HepG2 (cell line): ENCODE data around the gene WFDC11. TPM values are rescaled to one million over a fixed set of nuclear protein-coding genes. Genes with fewer than 3 reads are reported as not detected.

ENCODE experiments used
- ARID2 ChIP-seq: sonication (generic); formaldehyde crosslinking; IDR thresholded peaks from 2 replicates; pipeline ENCODE4 v1.8.1; 2022; ENCODE audit warnings: mild to moderate bottlenecking, missing genetic modification reagents, borderline replicate concordance
- BHLHE40 ChIP-seq: IDR thresholded peaks from 2 replicates; pipeline ENCODE4 v1.6.1; 2011; ENCODE audit warnings: low read length, improper control_type of control experiment
- HHEX ChIP-seq: IDR thresholded peaks from 2 replicates; pipeline ENCODE4 v1.6.1; 2016; ENCODE audit warnings: control low read depth
- HNF4G ChIP-seq, 2 experiments: sonication (generic) in 1 of 2; formaldehyde crosslinking in 1 of 2; IDR thresholded peaks; 2 replicates each; pipeline versions ENCODE4 v1.4.0 to v1.6.1; 2011 to 2020; ENCODE audit warnings: borderline replicate concordance in 2 of 2, low read depth in 2 of 2, mild to moderate bottlenecking in 2 of 2, low read length in 1 of 2, missing genetic modification reagents in 1 of 2, moderate library complexity in 1 of 2
- HOXD1 ChIP-seq: sonication (generic); formaldehyde crosslinking; IDR thresholded peaks from 2 replicates; pipeline ENCODE4 v1.5.0; 2020; ENCODE audit warnings: missing genetic modification reagents
- KAT2B ChIP-seq: fragments of 150-350 bp; IDR thresholded peaks from 2 replicates; pipeline ENCODE4 v1.6.1; 2014; ENCODE audit warnings: low read depth, low read length, borderline replicate concordance
- KDM1A ChIP-seq: IDR thresholded peaks from 2 replicates; pipeline ENCODE4 v1.6.1; 2016; ENCODE audit warnings: missing compliant biosample characterization
- KLF12 ChIP-seq: sonication (generic); formaldehyde crosslinking; IDR thresholded peaks from 2 replicates; pipeline ENCODE4 v1.4.0; 2020; ENCODE audit warnings: missing genetic modification reagents, borderline replicate concordance
- MAF1 ChIP-seq: sonication (generic); formaldehyde crosslinking; IDR thresholded peaks from 2 replicates; pipeline ENCODE4 v1.5.0; 2020; ENCODE audit warnings: missing genetic modification reagents, borderline replicate concordance
- MIXL1 ChIP-seq: IDR thresholded peaks from 2 replicates; pipeline ENCODE4 v1.6.1; 2016
- NCOA2 ChIP-seq: sonication (generic); formaldehyde crosslinking; IDR thresholded peaks from 2 replicates; pipeline ENCODE4 v1.8.0; 2022; ENCODE audit warnings: inconsistent platforms
- NFE2L1 ChIP-seq: sonication (generic); formaldehyde crosslinking; IDR thresholded peaks from 2 replicates; pipeline ENCODE4 v1.4.0; 2020; ENCODE audit warnings: missing genetic modification reagents, mild to moderate bottlenecking, borderline replicate concordance
- POGZ ChIP-seq: sonication (generic); formaldehyde crosslinking; IDR thresholded peaks from 2 replicates; pipeline ENCODE4 v1.4.0; 2020; ENCODE audit warnings: mild to moderate bottlenecking, missing genetic modification reagents
- PRMT3 ChIP-seq: sonication (generic); formaldehyde crosslinking; IDR thresholded peaks from 2 replicates; pipeline ENCODE4 v1.8.1; 2022; ENCODE audit warnings: low read depth, mild to moderate bottlenecking, moderate library complexity, missing genetic modification reagents, borderline replicate concordance
- RELA ChIP-seq: sonication (generic); formaldehyde crosslinking; IDR thresholded peaks from 2 replicates; pipeline ENCODE4 v1.4.0; 2020; ENCODE audit warnings: missing genetic modification reagents
- RXRB ChIP-seq: IDR thresholded peaks from 2 replicates; pipeline ENCODE4 v1.6.1; 2016; ENCODE audit warnings: borderline replicate concordance, missing genetic modification reagents, missing compliant biosample characterization
- SMARCC2 ChIP-seq: fragments of 450-650 bp; IDR thresholded peaks from 2 replicates; pipeline ENCODE4 v1.6.1; 2017; ENCODE audit warnings: antibody characterized with exemption, mild to moderate bottlenecking
- SMC3 ChIP-seq: IDR thresholded peaks from 2 replicates; pipeline ENCODE4 v1.6.1; 2011; ENCODE audit warnings: low read length, improper control_type of control experiment
- SNRNP70 ChIP-seq: fragments of 200-400 bp; formaldehyde crosslinking; IDR thresholded peaks from 2 replicates; pipeline ENCODE4 v1.6.1; 2017; ENCODE audit warnings: mild to moderate bottlenecking, low read depth, low read length, moderate library complexity
- TBP ChIP-seq: sonication (generic); formaldehyde crosslinking; IDR thresholded peaks from 2 replicates; pipeline ENCODE4 v1.5.0; 2020; ENCODE audit warnings: missing genetic modification reagents
- ZC3H4 ChIP-seq: sonication (generic); formaldehyde crosslinking; IDR thresholded peaks from 2 replicates; pipeline ENCODE4 v1.4.0; 2020; ENCODE audit warnings: missing genetic modification reagents, borderline replicate concordance
- ZFP41 ChIP-seq: sonication (generic); formaldehyde crosslinking; IDR thresholded peaks from 2 replicates; pipeline ENCODE4 v1.4.0; 2020; ENCODE audit warnings: mild to moderate bottlenecking, missing genetic modification reagents, borderline replicate concordance
- ZNF589 ChIP-seq: sonication (generic); formaldehyde crosslinking; conservative IDR thresholded peaks from 2 replicates; pipeline ENCODE4 v1.8.0; 2022; ENCODE audit warnings: mild to moderate bottlenecking, moderate library complexity, missing genetic modification reagents
- polyA plus RNA-seq, 8 experiments: library from polyadenylated mRNA; depleted of rRNA in 3 of 8; stranded (reverse) in 7 of 8; unstranded in 1 of 8; fragments of >200 nt; fragmentation: Illumina TruSeq in 4 of 8; extraction: Trizol in 4 of 8; gene quantifications; 2 replicates each; pipeline versions ENCODE4 v1.2.1 to v1.2.3, GENCODE V29; 2011 to 2016; ENCODE audit warnings: low read depth in 4 of 8, missing spikeins in 1 of 8, mixed read lengths in 1 of 8; ENCODE audit not compliant: insufficient read depth in 1 of 8
- total RNA-seq, 5 experiments: library from RNA; depleted of rRNA; stranded (reverse); fragments of >200 nt; fragmentation: Illumina TruSeq; extraction: Trizol; gene quantifications; 2 replicates each; pipeline ENCODE4 v1.2.3, GENCODE V29; 2016; ENCODE audit warnings: low read depth in 1 of 5
- TF ChIP-seq, protein P1 (sequence below): sonication (generic); formaldehyde crosslinking; IDR thresholded peaks from 2 replicates; pipeline ENCODE4 v1.8.0; 2022; ENCODE audit warnings: missing genetic modification reagents, mild to moderate bottlenecking, moderate library complexity, borderline replicate concordance
- TF ChIP-seq, protein P2 (sequence below): sonication (generic); formaldehyde crosslinking; IDR thresholded peaks from 2 replicates; pipeline ENCODE4 v1.4.0; 2020; ENCODE audit warnings: missing genetic modification reagents
- TF ChIP-seq, protein P3 (sequence below): sonication (generic); formaldehyde crosslinking; IDR thresholded peaks from 2 replicates; pipeline ENCODE4 v1.4.0; 2020; ENCODE audit warnings: missing genetic modification reagents, borderline replicate concordance
- TF ChIP-seq, protein P4 (sequence below): IDR thresholded peaks from 2 replicates; pipeline ENCODE4 v1.6.1; 2012; ENCODE audit warnings: low read depth, low read length, improper control_type of control experiment

Gene WFDC11
- total and polyA plus RNA-seq, 2 of the 13 experiments (the other 11 are each of a cell fraction or from before 2014, with no cell fraction given), result not detected

GRCh38 chr20:45621593-45621992 lies 48.4 kb downstream of the WFDC11 start (continued):
- TF ChIP-seq, protein P1, sequence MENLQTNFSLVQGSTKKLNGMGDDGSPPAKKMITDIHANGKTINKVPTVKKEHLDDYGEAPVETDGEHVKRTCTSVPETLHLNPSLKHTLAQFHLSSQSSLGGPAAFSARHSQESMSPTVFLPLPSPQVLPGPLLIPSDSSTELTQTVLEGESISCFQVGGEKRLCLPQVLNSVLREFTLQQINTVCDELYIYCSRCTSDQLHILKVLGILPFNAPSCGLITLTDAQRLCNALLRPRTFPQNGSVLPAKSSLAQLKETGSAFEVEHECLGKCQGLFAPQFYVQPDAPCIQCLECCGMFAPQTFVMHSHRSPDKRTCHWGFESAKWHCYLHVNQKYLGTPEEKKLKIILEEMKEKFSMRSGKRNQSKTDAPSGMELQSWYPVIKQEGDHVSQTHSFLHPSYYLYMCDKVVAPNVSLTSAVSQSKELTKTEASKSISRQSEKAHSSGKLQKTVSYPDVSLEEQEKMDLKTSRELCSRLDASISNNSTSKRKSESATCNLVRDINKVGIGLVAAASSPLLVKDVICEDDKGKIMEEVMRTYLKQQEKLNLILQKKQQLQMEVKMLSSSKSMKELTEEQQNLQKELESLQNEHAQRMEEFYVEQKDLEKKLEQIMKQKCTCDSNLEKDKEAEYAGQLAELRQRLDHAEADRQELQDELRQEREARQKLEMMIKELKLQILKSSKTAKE, result no peak
- TF ChIP-seq KLF12 (no peak), MAF1 (CRISPR knock-in tag) (no peak), ARID2 (no peak), HOXD1 (CRISPR knock-in tag) (no peak), POGZ (no peak; the same call in 1 of the 2 replicates), NCOA2 (CRISPR knock-in tag) (peak; percentile 48; the same call in 1 of the 2 replicates), SNRNP70 (no peak), NFE2L1 (CRISPR knock-in tag) (no peak), TBP (CRISPR knock-in tag) (no peak), KAT2B (peak; percentile 21; the same call in 1 of the 2 replicates), RXRB (CRISPR knock-in tag) (0 out of 2 replicates have a peak, but pooled peaks have one; percentile 40), ZFP41 (CRISPR knock-in tag) (no peak), RELA (CRISPR knock-in tag) (no peak), BHLHE40 (peak; percentile 74), ZC3H4 (CRISPR knock-in tag) (no peak), HHEX (0 out of 2 replicates have a peak, but pooled peaks have one; percentile 29), SMARCC2 (no peak), HNF4G (IDR thresholded peaks at IDR 0.05; ENCODE audit: borderline replicate concordance, low read depth, low read length) (peak; percentile 48; the same call in 1 of the 2 replicates), HNF4G (CRISPR knock-in tag; IDR thresholded peaks at IDR 0.05; ENCODE audit: borderline replicate concordance, low read depth) (no peak), PRMT3 (CRISPR knock-in tag) (no peak), KDM1A (CRISPR knock-in tag) (no peak), SMC3 (no peak), ZNF589 (CRISPR knock-in tag) (no peak), MIXL1 (CRISPR knock-in tag) (peak; percentile 40; the same call in 1 of the 2 replicates)
- TF ChIP-seq, protein P2, sequence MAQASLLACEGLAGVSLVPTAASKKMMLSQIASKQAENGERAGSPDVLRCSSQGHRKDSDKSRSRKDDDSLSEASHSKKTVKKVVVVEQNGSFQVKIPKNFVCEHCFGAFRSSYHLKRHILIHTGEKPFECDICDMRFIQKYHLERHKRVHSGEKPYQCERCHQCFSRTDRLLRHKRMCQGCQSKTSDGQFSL (CRISPR knock-in tag), result no peak
- TF ChIP-seq, protein P3, sequence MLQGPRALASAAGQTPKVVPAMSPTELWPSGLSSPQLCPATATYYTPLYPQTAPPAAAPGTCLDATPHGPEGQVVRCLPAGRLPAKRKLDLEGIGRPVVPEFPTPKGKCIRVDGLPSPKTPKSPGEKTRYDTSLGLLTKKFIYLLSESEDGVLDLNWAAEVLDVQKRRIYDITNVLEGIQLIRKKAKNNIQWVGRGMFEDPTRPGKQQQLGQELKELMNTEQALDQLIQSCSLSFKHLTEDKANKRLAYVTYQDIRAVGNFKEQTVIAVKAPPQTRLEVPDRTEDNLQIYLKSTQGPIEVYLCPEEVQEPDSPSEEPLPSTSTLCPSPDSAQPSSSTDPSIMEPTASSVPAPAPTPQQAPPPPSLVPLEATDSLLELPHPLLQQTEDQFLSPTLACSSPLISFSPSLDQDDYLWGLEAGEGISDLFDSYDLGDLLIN (CRISPR knock-in tag), result no peak
- TF ChIP-seq, protein P4, sequence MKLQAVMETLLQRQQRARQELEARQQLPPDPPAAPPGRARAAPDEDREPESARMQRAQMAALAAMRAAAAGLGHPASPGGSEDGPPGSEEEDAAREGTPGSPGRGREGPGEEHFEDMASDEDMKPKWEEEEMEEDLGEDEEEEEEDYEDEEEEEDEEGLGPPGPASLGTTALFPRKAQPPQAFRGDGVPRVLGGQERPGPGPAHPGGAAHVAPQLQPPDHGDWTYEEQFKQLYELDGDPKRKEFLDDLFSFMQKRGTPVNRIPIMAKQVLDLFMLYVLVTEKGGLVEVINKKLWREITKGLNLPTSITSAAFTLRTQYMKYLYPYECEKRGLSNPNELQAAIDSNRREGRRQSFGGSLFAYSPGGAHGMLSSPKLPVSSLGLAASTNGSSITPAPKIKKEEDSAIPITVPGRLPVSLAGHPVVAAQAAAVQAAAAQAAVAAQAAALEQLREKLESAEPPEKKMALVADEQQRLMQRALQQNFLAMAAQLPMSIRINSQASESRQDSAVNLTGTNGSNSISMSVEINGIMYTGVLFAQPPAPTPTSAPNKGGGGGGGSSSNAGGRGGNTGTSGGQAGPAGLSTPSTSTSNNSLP, result peak; percentile 60; the same call in 1 of the 2 replicates
